GM12878 (cell line): ENCODE data around the gene LEF1. TPM values are rescaled to one million over a fixed set of nuclear protein-coding genes. Genes with fewer than 3 reads are reported as not detected.

ENCODE experiments used
- EGR1 ChIP-seq, 2 experiments: IDR thresholded peaks; 1 replicate in 1 of 2; 2 replicates in 1 of 2; pipeline ENCODE4 v1.6.1; 2011 to 2012; ENCODE audit warnings: low read depth in 2 of 2, low read length in 2 of 2, borderline replicate concordance in 1 of 2, mild to moderate bottlenecking in 1 of 2, moderate library complexity in 1 of 2
- EP300 ChIP-seq, 2 experiments: fragments of 150-350 bp in 1 of 2; IDR thresholded peaks; 2 replicates each; pipeline ENCODE4 v1.6.1; 2011 to 2012; ENCODE audit warnings: low read depth in 2 of 2, low read length in 2 of 2, borderline replicate concordance in 1 of 2, improper control_type of control experiment in 1 of 2, inconsistent platforms in 1 of 2; ENCODE audit not compliant: control insufficient read depth in 1 of 2
- FOXM1 ChIP-seq: IDR thresholded peaks from 2 replicates; pipeline ENCODE4 v1.6.1; 2012; ENCODE audit warnings: low read depth, mild to moderate bottlenecking, inconsistent platforms, low read length, moderate library complexity
- IKZF1 ChIP-seq: fragments of 450-650 bp; conservative IDR thresholded peaks from 2 replicates; pipeline ENCODE4 v1.6.1; 2017; ENCODE audit warnings: antibody characterized with exemption, mild to moderate bottlenecking
- IKZF2 ChIP-seq, 2 experiments: fragments of 450-650 bp; IDR thresholded peaks; 2 replicates each; pipeline ENCODE4 v1.6.1; 2017; ENCODE audit warnings: mild to moderate bottlenecking in 2 of 2, moderate library complexity in 2 of 2
- IRF4 ChIP-seq: IDR thresholded peaks from 2 replicates; pipeline ENCODE4 v1.6.1; 2011; ENCODE audit warnings: low read depth, low read length
- JUNB ChIP-seq: IDR thresholded peaks from 2 replicates; pipeline ENCODE4 v1.6.1; 2016; ENCODE audit warnings: antibody characterized with exemption, mild to moderate bottlenecking
- JUND ChIP-seq: IDR thresholded peaks from 2 replicates; pipeline ENCODE4 v1.6.1; 2012; ENCODE audit warnings: low read depth, mild to moderate bottlenecking, low read length, improper control_type of control experiment, moderate library complexity
- KDM1A ChIP-seq: fragments of 200-600 bp; sonication (generic); IDR thresholded peaks from 2 replicates; pipeline ENCODE4 v1.6.1; 2016; ENCODE audit warnings: borderline replicate concordance
- KLF5 ChIP-seq: fragments of 450-650 bp; IDR thresholded peaks from 2 replicates; pipeline ENCODE4 v1.6.1; 2014; ENCODE audit warnings: mild to moderate bottlenecking; ENCODE audit not compliant: partially characterized antibody
- LARP7 ChIP-seq: fragments of 450-650 bp; IDR thresholded peaks from 2 replicates; pipeline ENCODE4 v1.6.1; 2017; ENCODE audit warnings: mild to moderate bottlenecking
- MTA2 ChIP-seq: fragments of 450-650 bp; IDR thresholded peaks from 2 replicates; pipeline ENCODE4 v1.6.1; 2016; ENCODE audit warnings: low read depth, mild to moderate bottlenecking, moderate library complexity
- MTA3 ChIP-seq: IDR thresholded peaks from 2 replicates; pipeline ENCODE4 v1.6.1; 2012; ENCODE audit warnings: low read length, inconsistent platforms, borderline replicate concordance
- NFXL1 ChIP-seq: fragments of 450-650 bp; IDR thresholded peaks from 2 replicates; pipeline ENCODE4 v1.6.1; 2017; ENCODE audit warnings: antibody characterized with exemption, mild to moderate bottlenecking, borderline replicate concordance
- NFYB ChIP-seq: IDR thresholded peaks from 2 replicates; pipeline ENCODE4 v1.6.1; 2011; ENCODE audit warnings: low read depth, mild to moderate bottlenecking, low read length, improper control_type of control experiment, moderate library complexity; ENCODE audit not compliant: insufficient read depth
- PAX8 ChIP-seq: fragments of 450-650 bp; IDR thresholded peaks from 2 replicates; pipeline ENCODE4 v1.6.1; 2017; ENCODE audit warnings: mild to moderate bottlenecking, moderate library complexity
- RAD21 ChIP-seq: IDR thresholded peaks from 2 replicates; pipeline ENCODE4 v1.6.1; 2011; ENCODE audit warnings: mild to moderate bottlenecking, low read depth, low read length, moderate library complexity; ENCODE audit not compliant: insufficient read depth
- SMAD1 ChIP-seq: fragments of 450-650 bp; IDR thresholded peaks from 2 replicates; pipeline ENCODE4 v1.6.1; 2018; ENCODE audit warnings: mild to moderate bottlenecking, low read depth; ENCODE audit not compliant: partially characterized antibody
- SMAD5 ChIP-seq: IDR thresholded peaks from 2 replicates; pipeline ENCODE4 v1.6.1; 2016; ENCODE audit warnings: antibody characterized with exemption, low read depth
- SUPT20H ChIP-seq: IDR thresholded peaks from 2 replicates; pipeline ENCODE4 v1.6.1; 2011; ENCODE audit warnings: low read depth, mild to moderate bottlenecking, low read length, moderate library complexity, borderline replicate concordance; ENCODE audit not compliant: control insufficient read depth
- SUZ12 ChIP-seq: fragments of 200-600 bp; sonication (generic); IDR thresholded peaks from one replicate; pipeline ENCODE4 v1.6.1; 2018; ENCODE audit warnings: antibody characterized with exemption, mild to moderate bottlenecking; ENCODE audit not compliant: unreplicated experiment
- TCF3 ChIP-seq: IDR thresholded peaks from 2 replicates; pipeline ENCODE4 v1.6.1; 2012; ENCODE audit warnings: low read depth, mild to moderate bottlenecking, low read length, borderline replicate concordance; ENCODE audit not compliant: insufficient read depth
- ZNF24 ChIP-seq: fragments of 450-650 bp; IDR thresholded peaks from 2 replicates; pipeline ENCODE4 v1.6.1; 2017; ENCODE audit warnings: antibody characterized with exemption, mild to moderate bottlenecking
- ZNF274 ChIP-seq: IDR thresholded peaks from one replicate; pipeline ENCODE4 v1.8.0; 2011; ENCODE audit not compliant: insufficient read length, insufficient read depth
- polyA plus RNA-seq, 11 experiments: library from polyadenylated mRNA; depleted of rRNA in 4 of 11; unstranded in 6 of 11; stranded (reverse) in 5 of 11; fragments of >200 nt; fragmentation: Nextera tagmentation in 4 of 11; fragmentation: Illumina TruSeq in 1 of 11; extraction: Ambion mirVana in 4 of 11; extraction: Trizol in 1 of 11; gene quantifications; 1 replicate in 1 of 11; 2 replicates in 10 of 11; pipeline versions ENCODE4 v1.2.1 to v1.2.3, GENCODE V29; 2011 to 2016; ENCODE audit warnings: inconsistent platforms in 2 of 11, missing spikeins in 2 of 11, low read depth in 1 of 11
- total RNA-seq, 4 experiments: library from RNA; depleted of rRNA in 3 of 4; stranded (reverse); fragments of >200 nt in 3 of 4; fragmentation: Illumina TruSeq in 1 of 4; extraction: Trizol in 1 of 4; gene quantifications; 2 replicates each; pipeline versions ENCODE4 v1.2.1 to v1.2.3, GENCODE V29; 2013 to 2021
- TF ChIP-seq, protein P1 (sequence below): IDR thresholded peaks from 2 replicates; pipeline ENCODE4 v1.6.1; 2011; ENCODE audit warnings: mild to moderate bottlenecking, low read depth, low read length, moderate library complexity; ENCODE audit not compliant: insufficient replicate concordance
- TF ChIP-seq, protein P2 (sequence below): fragments of 150-350 bp; IDR thresholded peaks from 2 replicates; pipeline ENCODE4 v1.6.1; 2016; ENCODE audit warnings: low read depth, low read length
- TF ChIP-seq, protein P3 (sequence below): IDR thresholded peaks from 2 replicates; pipeline ENCODE4 v1.6.1; 2012; ENCODE audit warnings: low read depth, low read length, improper control_type of control experiment

LEF1 gene
- total and polyA plus RNA-seq, 10 of the 15 experiments (the other 5 are each of a cell fraction or from before 2014, with no cell fraction given), result 10.2 to 38.1 (median 19.5) TPM

DNA sequence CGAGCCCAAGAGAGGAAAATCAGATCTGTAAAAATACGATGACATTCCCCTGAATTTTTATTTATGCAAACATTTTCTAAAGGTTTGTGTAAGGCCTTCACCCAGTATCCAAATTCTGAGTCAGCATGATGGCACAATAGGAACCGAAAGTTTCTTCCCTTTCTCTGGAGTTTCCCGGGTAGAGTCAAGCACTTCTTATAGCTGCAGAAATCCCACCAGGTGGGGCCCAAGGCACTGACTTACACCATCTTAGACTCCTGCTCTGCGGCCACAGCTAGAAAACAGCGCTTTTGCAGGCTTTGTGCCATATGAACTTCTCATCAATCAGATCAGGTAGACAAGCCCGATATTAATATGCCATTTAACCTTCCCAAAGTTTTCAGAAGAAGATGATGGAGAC lies 13.4 kb downstream of the LEF1 start (continued):
- peak; percentile 57; the same call in 1 of the 2 replicates for TF ChIP-seq FOXM1
- no peak for TF ChIP-seq IRF4
- no peak for TF ChIP-seq SUZ12
- no peak for TF ChIP-seq MTA3
- no peak for TF ChIP-seq PAX8
- peak; percentile 33; the same call in 1 of the 2 replicates for TF ChIP-seq RAD21
- TF ChIP-seq JUNB, result peak; percentile 15; the same call in 1 of the 2 replicates
- TF ChIP-seq, protein P1, sequence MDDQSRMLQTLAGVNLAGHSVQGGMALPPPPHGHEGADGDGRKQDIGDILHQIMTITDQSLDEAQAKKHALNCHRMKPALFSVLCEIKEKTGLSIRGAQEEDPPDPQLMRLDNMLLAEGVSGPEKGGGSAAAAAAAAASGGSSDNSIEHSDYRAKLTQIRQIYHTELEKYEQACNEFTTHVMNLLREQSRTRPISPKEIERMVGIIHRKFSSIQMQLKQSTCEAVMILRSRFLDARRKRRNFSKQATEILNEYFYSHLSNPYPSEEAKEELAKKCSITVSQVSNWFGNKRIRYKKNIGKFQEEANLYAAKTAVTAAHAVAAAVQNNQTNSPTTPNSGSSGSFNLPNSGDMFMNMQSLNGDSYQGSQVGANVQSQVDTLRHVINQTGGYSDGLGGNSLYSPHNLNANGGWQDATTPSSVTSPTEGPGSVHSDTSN, result no peak
- no peak for TF ChIP-seq NFYB
- no peak for TF ChIP-seq LARP7
- peak; percentile 36 to 40; a peak in 2 of 4 replicates for TF ChIP-seq IKZF2 (IDR thresholded peaks at IDR 0.05)
- TF ChIP-seq, protein P2, sequence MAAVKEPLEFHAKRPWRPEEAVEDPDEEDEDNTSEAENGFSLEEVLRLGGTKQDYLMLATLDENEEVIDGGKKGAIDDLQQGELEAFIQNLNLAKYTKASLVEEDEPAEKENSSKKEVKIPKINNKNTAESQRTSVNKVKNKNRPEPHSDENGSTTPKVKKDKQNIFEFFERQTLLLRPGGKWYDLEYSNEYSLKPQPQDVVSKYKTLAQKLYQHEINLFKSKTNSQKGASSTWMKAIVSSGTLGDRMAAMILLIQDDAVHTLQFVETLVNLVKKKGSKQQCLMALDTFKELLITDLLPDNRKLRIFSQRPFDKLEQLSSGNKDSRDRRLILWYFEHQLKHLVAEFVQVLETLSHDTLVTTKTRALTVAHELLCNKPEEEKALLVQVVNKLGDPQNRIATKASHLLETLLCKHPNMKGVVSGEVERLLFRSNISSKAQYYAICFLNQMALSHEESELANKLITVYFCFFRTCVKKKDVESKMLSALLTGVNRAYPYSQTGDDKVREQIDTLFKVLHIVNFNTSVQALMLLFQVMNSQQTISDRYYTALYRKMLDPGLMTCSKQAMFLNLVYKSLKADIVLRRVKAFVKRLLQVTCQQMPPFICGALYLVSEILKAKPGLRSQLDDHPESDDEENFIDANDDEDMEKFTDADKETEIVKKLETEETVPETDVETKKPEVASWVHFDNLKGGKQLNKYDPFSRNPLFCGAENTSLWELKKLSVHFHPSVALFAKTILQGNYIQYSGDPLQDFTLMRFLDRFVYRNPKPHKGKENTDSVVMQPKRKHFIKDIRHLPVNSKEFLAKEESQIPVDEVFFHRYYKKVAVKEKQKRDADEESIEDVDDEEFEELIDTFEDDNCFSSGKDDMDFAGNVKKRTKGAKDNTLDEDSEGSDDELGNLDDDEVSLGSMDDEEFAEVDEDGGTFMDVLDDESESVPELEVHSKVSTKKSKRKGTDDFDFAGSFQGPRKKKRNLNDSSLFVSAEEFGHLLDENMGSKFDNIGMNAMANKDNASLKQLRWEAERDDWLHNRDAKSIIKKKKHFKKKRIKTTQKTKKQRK, result no peak
- TF ChIP-seq KLF5, result no peak
- no peak for TF ChIP-seq TCF3
- TF ChIP-seq EP300 (IDR thresholded peaks at IDR 0.05; ENCODE audit: borderline replicate concordance in 1 of 2, control insufficient read depth in 1 of 2, low read depth in 2 of 2, low read length in 2 of 2), result 0 out of 4 replicates have a peak, but pooled peaks of 1 of the 2 experiments have one; percentile 7
- no peak for TF ChIP-seq ZNF274
- no peak for TF ChIP-seq MTA2
- no peak for TF ChIP-seq NFXL1
- no peak for TF ChIP-seq EGR1 (IDR thresholded peaks at IDR 0.05; ENCODE audit: borderline replicate concordance in 1 of 2, low read depth in 2 of 2, low read length in 2 of 2)
- no peak for TF ChIP-seq KDM1A
- TF ChIP-seq ZNF24, result no peak
- TF ChIP-seq SMAD5, result no peak
- TF ChIP-seq, protein P3, sequence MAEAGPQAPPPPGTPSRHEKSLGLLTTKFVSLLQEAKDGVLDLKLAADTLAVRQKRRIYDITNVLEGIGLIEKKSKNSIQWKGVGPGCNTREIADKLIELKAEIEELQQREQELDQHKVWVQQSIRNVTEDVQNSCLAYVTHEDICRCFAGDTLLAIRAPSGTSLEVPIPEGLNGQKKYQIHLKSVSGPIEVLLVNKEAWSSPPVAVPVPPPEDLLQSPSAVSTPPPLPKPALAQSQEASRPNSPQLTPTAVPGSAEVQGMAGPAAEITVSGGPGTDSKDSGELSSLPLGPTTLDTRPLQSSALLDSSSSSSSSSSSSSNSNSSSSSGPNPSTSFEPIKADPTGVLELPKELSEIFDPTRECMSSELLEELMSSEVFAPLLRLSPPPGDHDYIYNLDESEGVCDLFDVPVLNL, result no peak
- no peak for TF ChIP-seq SMAD1
- no peak for TF ChIP-seq JUND
- TF ChIP-seq IKZF1, result peak; percentile 37; the same call in 1 of the 2 replicates
- TF ChIP-seq SUPT20H, result no peak
